Fibroblast of gingiva (primary cell): Measurements from ENCODE around the gene HOXA10.

Experiments used
- DNase-seq: peaks from one replicate; pipeline ENCODE4 v3.0.0-alpha.2; 2011; ENCODE audit warnings: low read depth

HOXA10 gene

DNA sequence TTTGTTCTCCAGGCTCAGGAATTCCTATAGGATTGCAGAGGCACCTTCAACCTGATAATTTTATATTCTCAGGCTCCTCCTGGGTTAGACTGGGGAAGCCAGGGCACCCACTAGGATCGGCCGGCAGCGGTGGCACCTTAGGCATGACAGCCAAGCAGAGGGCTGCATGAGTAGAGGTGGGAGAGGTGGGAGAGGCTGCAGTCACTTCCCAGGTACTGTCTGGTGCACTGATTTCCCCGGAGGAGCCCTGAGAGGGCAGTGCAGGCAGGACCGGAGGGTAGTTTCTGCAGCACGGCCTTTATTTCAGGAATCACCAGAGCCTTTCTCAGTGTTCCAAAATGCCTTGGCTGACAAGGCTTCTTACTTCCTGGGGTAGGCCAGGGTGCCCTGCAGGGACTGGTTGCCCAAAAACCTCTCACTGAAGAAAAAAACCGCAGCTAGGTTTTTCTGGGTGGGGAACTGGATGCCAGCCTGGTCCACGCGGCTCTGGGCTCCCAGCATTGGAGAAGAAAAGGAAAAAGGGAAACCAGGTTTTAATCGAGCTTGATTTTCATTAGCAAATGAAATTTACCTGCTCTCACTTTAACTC is 29.3 kb upstream of the HOXA10 start:
- DNase-seq = no peak

DNA sequence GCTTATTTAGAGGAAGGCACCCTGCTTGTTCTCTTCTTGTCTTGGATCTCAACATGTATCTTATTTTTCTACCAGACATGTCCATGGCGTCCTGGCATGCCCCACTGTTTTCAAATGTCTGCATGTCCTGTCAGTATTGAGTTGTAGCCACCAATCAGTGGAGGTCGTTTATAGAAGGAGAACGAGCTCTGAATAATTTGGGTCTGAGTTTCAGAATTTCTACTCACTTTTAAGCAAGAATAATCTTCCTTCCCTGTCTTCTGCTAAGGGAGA is 28.7 kb upstream of the HOXA10 start:
- no peak for DNase-seq

DNA sequence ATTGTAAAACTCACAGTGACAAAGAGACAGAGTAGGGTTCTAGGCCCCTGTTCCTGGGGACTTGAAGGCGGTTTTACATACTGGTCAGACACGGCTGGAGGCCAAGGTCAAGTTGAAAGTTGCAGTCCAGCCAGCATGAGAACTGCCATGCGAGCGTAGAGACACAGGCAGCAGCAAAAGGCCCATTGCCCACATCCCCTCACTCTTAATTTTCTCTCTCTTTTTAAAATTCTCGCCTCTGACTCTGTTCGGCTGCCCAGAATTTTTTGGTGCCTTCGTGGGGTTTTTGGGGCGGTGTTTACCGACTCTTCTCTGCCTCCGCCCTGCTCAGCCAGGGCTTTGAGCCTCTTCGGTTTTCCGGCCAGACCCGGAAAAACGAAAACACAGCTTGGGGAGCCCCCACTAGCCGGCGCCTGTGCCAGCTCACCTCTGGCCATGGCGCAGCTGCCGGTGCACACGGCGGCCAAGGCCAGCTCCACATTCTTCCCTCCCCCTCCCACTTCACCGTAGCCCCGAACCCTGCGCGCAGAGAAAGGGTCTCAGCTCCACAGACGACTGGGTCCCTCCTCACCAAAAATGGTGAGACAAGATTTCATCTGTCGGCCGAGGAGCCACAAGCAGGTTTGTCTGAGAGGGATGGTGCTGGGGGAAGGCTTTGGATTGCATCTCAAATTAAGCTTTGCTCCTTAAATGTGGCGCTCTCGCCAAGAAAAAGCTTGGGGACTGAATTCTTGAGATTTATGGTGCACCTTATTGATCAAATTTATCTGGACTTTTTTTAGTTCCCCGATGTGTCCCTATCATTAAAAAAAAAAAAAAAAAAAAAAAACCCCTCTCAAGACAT is 28.1 kb upstream of the HOXA10 start:
- no peak for DNase-seq

DNA sequence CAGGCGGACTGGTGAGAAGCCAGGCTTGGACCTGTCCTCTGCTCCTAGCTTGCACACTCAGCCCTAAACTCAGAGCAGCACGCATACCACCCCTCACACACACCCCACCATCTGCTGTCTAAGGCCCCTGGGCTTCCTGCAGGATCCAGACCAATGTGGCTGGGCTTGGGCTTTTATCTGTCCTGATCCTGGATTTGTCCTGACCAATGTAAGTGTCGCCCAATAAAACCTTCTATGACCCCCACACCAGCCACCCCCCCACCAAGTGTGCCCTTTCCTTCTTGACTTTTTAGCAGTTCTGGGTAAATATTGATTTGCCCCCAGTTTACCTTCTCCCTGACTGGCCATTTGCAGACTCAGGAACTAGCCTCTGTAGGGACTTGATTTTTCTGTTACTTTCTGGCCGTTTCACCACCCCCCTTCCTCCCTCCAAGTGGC is 27.5 kb upstream of the HOXA10 start:
- DNase-seq = no peak

DNA sequence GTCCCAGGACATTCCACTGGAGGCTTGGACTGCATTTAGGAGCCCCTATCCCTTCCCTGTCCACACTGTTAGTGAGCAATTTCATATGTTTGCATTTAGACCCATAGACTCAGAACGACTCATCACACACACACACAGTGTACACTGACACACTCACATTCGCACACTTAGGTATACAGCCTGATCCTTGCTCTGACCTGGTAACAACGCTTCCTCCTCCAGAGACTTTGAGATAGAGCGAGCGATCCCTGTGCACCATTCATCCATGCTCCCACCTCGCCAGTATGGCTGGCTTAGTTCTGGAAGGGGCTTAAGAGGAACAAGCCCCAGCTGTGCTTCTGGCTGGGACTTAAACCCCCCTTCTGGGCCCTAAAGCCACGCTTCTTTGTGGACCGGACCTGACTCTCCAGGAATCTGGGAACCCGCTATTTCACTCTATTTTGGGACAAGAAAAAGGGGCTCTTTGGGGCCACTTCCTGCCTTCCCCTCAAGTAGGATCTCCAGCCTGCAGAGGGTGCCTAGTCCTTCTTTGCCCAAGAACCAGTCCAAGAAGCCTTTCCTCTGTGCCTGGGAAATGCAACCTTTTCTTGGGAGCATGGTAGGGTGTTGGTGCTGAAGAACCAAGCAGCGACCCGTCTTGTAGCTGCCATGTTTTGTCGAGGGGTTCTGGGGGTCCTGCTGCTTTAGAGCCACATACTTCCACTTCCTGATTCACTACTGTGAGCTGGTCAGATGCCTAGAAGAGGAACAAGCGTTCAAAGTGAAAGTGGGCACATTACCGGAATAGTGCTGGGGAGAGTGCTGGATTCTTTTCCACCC is 26.9 kb upstream of the HOXA10 start:
- no peak for DNase-seq

DNA sequence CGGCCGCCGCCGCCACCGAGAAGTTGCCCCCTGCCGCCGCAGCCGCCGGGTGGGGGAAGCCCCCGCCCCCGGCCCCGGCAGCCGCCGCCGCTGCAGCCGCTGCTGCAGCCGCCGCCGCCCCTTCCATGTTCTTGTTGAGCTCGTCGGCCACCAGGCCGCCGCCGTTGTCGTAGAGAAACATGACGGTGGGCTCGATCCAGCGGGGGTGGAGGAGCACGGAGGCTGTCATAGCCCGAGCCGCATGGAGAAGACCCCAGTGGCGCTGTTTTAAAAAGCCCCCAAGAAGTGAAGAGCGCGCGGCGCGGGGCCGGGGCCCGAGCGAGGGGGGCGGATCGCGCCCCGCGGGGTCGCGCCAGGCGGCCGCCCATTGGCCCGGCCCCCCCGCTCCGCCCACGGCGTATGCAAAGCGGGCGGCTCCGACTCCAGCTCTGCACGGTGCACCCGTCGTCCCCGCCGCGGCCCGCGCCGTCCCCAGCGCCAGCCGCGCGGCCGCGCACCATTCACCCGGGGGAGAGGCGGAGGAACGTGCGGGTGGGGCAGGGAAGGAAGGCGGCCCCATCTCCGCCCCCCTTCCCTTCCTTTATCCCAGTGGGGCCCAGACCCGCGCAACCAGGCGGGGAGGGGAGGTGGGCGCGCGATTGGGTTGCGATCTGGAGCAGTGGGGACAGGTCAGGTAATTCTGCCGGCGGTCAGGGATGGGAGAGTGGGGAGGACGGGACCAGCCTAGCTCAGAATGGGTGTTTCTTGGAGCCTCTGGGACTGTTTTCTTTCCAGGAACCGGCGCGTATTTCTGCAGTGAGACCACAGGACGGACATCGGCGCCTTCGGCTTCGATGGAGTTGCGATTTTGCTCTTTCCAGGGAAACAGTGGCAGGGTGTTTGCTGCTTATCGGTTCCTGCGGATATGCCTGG is 26.0 kb upstream of the HOXA10 start, which contains the start of gene HOXA13:
TSS of gene HOXA13 (minus strand) at position 243 of the 912 bp plus-strand sequence. CDS start at position 229, 14 bp downstream.
- DNase-seq = no peak

DNA sequence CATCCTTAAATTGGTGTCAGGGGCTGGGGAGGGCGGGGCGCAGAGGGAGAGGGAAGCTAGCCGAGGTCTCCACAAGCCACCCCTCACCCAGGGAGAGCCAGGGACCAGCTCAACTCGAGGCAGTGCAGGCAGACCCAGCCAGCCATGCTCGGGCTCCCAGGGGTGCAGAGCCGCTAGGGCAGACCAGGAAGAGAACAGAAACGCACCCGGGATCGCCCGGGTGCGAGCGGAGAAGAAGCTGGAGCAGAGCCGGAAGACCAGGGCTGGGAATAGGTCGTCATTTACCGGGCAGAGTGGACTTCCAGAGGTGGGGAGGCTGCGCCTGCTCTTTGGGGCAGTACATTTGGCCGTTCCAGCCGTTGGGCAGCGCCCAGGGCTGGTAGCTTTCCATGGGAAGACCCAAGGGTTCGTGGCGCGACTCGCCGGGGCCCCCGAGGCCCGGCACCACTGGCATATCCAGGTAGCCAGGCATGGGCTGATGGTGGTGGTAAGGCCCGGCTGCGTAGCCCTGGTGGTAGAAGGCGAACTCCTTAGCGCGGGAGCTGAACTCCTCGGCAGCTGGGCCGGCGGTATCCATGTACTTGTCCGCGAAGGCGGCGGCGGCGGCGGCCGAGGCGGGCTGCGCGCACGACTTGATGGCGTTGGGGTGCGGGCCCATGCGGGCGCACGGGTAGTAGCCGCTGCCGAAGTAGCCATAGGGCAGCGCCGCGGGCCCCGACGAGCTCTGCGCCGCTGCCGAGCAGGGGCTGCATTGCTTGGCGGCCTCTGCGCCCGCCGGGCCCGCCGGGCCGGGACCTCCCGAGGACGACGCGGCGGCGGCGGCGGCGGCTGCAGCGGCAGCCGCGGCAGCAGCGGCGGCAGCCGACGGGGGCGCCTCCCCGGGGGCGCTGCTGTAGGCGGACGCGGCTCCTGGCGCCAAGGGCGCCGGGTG is 25.0 kb upstream of the HOXA10 start:
- no peak for DNase-seq

DNA sequence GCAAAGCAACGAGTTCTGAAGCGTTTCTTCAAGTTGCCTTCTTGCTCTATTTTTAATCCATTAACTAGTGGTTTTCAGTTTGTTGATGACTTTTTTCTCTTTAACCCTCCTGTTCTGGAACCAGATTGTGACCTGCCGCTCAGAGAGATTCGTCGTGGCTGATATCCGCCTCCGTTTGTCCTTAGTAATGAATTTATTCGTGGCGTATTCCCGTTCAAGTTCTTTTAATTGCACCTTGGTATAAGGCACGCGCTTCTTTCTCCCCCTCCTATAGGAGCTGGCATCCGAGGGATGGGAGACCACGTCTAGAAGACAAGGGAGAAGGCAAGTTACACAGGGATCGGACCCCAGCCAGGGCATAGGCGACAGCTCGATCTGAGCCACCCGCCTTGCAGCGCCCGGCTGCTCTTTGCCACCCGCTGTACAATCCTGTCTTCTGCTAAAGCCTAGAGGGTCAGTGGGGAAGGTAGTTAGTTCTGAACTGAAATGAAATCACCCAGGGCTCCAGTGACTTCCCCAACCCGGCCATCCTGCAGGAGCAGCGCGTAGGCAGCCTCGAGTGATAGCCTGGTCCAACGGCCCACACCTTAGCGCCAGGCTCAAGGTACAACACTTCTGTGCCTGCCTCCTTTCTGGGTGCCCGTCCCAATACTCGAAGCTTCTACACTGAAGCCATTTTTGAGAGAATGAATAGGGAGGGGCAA is 24.2 kb upstream of the HOXA10 start:
- DNase-seq = no peak

DNA sequence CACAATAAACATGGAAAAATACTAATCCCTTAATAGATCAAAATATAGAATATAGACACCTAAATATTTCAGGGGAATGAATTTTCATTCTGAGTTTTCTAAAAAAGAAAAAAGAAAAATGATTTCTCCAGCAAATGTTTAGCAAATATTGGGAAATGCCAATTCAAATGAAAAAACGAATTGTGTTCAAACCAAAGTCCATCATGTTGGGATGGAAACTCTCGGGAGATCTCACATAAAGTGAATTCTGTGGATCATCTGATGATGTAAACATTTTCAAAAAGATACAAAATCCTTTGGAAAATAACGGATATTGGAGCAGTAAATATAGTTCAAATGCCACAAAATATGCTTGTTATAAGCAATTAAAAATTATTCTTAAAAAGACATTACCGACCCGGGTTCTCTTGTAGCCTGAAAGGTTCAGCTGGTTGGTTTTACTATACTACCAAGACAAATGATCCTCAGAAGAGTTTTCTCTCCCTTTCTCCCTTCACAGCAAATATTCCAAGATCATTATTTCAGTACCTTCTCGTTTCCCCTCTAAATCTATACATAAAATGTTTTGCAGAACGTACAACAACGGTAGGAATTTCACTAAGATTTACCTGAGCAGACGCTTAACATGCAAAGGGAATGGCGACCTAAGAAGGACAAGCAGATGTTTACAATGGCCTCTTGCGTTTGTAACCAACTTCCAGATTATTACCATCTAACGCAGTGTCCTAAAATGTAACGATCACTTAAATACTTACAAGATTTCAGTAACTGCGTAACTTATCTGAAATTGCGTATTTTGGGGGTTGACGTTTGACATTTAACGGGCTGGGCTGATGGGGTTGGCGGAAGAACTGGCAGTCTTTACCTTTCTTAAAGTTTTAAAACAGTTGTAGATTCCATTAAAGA is 23.3 kb upstream of the HOXA10 start:
- no peak for DNase-seq

DNA sequence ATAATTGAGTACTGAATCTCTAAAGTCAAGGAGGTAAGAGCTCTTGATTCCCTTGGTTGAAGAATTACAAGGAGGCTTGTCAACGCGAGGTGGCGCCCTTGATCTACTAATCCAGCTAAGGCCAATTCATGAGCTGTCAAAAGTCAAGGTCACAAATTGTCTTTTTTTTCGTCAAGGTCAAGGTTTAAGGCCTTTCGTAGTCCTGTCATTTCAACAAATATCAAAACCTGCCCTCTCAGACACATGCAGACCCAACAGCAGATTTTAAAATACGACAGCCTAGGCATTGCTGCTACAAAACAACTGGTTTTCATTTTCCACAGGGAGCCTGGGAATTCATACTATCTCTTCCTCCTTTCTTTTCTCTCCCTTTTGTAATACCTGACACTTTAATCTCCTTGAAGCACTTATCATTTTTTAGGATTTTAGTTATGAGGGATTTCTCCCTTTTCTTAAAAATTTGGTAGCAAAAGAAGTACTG is 22.2 kb upstream of the HOXA10 start:
- peak; percentile 59 for DNase-seq

DNA sequence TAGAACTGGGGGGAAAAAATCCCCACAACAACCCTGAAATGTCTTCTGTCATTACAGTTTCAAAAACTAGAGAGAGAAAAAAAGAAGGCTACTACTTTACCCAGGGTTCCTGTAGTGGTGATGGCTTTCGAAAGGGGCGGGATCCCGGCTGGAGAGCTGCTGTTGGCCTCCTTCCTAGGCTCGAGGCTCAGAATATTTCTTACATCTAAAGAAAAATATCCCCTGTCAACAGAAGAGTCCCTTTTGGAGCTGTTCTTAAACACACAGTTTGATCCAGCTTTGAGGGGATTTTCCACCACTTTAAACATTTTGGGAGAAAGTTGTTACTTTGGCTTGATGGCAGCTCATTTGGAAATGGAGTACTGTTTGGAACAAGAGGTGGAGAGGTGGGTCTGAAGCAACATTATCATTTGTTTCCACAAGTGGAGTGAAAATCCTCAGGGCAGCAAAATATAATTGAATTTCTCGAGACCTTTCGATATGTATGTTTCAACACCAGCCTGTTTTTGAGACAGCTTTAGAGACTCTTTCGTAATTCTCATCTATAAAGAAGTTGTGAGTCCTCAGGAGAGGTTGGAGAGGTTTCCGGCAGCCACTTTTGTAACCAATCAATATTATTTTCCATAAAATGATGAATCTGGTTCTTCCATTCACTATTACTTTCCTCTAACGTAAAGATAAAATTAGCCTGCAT is 20.7 kb upstream of the HOXA10 start:
- no peak for DNase-seq

DNA sequence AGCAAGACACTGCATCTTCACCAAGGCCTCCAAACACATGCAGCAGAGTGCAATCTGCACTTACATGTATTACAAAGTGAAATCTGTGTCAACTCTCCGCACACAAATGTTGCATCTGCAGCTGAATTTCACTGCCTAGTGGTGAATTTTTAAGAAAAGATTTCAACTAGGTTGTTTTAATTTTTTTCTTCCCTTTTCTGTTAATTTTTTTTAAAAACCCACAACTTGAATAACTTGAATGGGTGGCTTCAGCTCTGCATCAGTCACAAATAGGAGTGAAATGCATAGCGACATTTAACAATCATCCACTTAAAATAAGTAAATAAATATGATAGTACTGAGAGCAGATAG is 19.9 kb upstream of the HOXA10 start:
- DNase-seq = no peak

DNA sequence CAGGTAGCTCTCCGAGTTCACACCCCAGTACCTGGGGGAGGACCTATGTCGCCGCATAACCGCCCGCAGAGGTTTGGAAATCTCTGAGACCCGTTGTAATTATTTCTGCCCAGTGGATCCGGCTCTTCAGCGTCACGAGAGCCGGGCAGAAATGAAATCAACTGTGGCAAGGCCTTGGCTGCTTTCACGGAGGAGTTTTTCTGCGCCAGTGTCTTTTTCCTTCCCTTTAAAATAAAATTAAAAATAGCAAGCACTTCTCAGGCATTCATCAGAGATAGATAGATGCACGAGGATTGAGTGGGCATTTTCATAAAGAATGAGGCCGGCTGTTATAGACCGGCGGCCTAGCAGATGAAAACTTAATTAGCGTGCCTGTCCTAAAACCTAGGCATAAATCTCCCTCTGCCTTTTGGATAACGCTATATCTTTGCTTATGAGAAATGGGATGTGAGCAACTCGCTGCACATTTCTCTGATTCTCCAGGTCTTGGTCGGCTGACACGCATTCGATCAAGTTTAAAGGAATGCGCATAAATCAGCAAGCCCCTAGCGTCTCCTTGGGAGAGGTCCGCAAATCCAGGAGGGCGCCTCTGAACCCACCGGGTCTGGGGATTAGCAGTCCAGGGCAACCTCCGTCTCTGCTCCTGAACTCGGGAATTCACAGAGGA is 19.3 kb upstream of the HOXA10 start:
- no peak for DNase-seq

DNA sequence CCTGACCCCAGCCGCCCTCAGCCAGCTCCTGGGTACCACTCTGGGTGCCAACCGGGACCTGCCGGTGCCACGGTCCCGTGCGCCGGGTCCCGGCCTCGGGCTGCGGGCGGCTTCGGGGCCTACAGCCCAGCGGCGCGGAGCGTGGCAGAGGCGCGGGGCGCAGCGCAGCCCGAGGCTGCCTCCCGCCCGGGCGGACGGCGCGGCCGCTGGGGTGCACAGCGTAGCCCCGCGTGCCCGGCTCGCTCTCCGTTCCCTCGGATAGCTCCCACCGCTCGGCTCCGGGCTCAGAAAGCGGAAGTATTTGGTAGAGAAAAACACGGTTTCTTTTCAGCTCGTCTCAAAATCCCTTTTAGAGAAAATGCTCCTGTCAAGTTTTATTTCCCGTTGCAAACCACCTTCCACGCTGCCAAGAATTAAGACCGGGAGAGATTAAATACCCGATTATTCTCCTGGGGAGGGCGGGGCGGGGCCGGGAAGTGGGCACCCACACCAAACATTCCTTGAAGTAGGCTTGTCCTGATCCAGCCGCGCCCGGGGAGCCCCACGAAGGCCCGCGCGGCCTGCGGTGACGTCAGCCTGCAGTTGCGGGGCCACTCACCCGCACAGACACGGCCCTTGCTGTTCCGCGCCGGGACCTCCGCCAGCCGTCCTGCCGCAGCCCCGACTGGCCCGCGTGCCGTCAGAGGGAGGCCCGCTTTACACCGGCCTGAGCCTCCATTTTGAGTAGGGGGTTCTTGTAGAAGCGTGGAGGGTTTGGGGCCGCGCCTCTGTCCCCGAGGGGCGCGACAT is 18.6 kb upstream of the HOXA10 start:
- no peak for DNase-seq

DNA sequence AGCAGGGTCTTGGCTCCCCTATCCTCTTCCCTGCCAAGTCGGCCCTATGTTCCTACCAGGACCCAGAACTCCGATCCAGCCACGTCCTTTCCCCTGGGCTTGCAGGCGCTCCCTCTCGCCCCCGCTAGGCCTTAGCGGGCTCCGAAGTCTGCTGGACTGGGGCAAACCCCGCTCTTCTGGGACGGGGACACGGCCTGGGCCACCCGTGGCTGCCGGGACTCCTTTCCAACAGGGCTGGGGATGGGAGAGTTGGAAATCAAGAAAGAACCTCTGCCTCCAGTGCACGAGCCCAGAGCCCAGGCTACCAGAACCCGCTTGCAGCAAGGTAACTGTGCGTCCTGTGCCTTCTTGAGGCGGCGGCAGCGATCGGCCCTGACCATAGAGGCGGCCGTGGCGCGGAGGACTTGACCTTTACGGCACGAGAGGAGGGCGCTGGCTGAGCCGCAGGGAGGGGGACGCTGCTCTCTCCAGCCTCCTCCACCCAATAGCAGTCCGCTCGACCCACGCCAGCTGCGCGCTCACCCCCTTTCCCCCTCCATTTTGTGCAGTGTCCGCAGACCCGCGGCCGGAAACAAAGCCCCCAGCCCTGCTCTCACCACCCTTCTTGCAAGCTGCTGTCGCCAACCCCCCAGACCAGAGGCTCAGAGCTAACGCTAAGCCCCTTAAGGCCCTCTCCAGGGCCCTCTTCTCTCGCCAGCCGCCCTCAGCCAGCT is 17.9 kb upstream of the HOXA10 start:
- no peak for DNase-seq

DNA sequence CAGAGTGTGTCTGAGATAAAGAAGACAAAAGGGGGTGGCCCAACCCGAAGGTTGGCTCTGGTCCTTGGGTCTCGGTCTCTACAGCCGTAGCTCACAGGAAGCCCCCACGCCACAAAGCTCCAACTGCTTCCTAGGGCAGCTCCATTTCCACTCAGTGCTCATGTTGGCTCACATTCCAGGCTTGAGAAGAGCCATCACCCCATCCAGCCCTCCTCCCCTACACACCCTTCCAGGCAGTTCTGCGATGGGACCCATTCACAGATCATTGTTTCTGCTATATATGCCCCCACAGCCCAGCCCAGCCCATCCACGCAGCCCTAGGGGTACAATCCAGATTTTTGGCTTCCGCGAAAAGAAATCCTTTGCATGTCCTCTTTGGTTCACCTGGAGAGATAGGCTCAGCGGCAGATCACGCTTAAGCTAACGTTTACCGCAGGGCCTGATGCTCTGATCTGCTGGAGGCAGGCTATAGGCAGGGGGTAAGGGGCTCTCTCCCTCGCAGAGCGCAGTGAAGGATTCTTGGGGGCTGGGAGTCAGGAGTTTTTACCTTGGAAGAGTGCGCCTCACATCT is 17.1 kb upstream of the HOXA10 start:
- no peak for DNase-seq
